GM12891 (cell line): Measurements from ENCODE around the gene TLE5.

Source experiments
- PAX5 ChIP-seq: IDR thresholded peaks from 2 replicates; pipeline ENCODE4 v1.6.1; 2011; ENCODE audit warnings: low read length, moderate library complexity, mild to moderate bottlenecking; ENCODE audit not compliant: insufficient read depth, severe bottlenecking
- POLR2A ChIP-seq: IDR thresholded peaks from 2 replicates; pipeline ENCODE4 v1.6.1; 2011; ENCODE audit warnings: low read depth, low read length, control low read depth
- POLR2AphosphoS5 ChIP-seq: IDR thresholded peaks from 2 replicates; pipeline ENCODE4 v1.6.1; 2011; ENCODE audit warnings: low read depth, low read length, control low read depth
- POU2F2 ChIP-seq: IDR thresholded peaks from 2 replicates; pipeline ENCODE4 v1.6.1; 2011; ENCODE audit warnings: low read depth, mild to moderate bottlenecking, control low read depth, low read length, moderate library complexity
- SPI1 ChIP-seq: IDR thresholded peaks from 2 replicates; pipeline ENCODE4 v1.6.1; 2011; ENCODE audit warnings: low read depth, low read length, control low read depth
- TAF1 ChIP-seq: IDR thresholded peaks from 2 replicates; pipeline ENCODE4 v1.6.1; 2011; ENCODE audit warnings: low read depth, low read length, control low read depth

GRCh38 chr19:3041761-3042620 lies 20.3 kb downstream of the TLE5 start:
- TF ChIP-seq POLR2AphosphoS5 (no peak), TAF1 (no peak), POLR2A (no peak), POU2F2 (no peak), SPI1 (no peak), PAX5 (no peak)
